NCI-H2171 (cell line): Measurements from ENCODE around the gene SOX18.

ENCODE experiments used
- DNase-seq: peaks from one replicate; lab custom pipeline; 2025; lab: John Stamatoyannopoulos, UW

Gene SOX18

GRCh38 chr20:64068386-64069208, 19.2 kb upstream of the SOX18 start:
- DNase-seq, result no peak

GRCh38 chr20:64067733-64068307, 18.4 kb upstream of the SOX18 start:
- DNase-seq, result no peak

GRCh38 chr20:64067005-64067632, 17.7 kb upstream of the SOX18 start:
- DNase-seq, result no peak

GRCh38 chr20:64065974-64066343, 16.5 kb upstream of the SOX18 start:
- no peak for DNase-seq

GRCh38 chr20:64065062-64065973, 15.9 kb upstream of the SOX18 start:
- no peak for DNase-seq

- no peak for DNase-seq
These were observed 14.8 kb upstream of the SOX18 start for GRCh38 chr20:64064145-64064698.

GRCh38 chr20:64063389-64064144, 14.1 kb upstream of the SOX18 start:
- DNase-seq, result no peak

GRCh38 chr20:64062596-64063388, 13.4 kb upstream of the SOX18 start, which contains the start of gene TCEA2:
Gene TCEA2, plus strand, starts transcription at chr20:64063198. Its CDS starts 115 bp downstream, at chr20:64063313.
- peak; percentile 97 for DNase-seq

GRCh38 chr20:64062276-64062595, 12.8 kb upstream of the SOX18 start:
- DNase-seq, result no peak

GRCh38 chr20:64058536-64058935, 9.1 kb upstream of the SOX18 start:
- no peak for DNase-seq

GRCh38 chr20:64057628-64058498, 8.4 kb upstream of the SOX18 start:
- DNase-seq, result peak; percentile 70

GRCh38 chr20:64056889-64057627, 7.6 kb upstream of the SOX18 start:
- no peak for DNase-seq

- no peak for DNase-seq
These were observed 7.1 kb upstream of the SOX18 start for GRCh38 chr20:64056639-64056888.

GRCh38 chr20:64055893-64056638, 6.6 kb upstream of the SOX18 start:
- peak; percentile 51 for DNase-seq

GRCh38 chr20:64055396-64055892, 6.0 kb upstream of the SOX18 start:
- DNase-seq, result no peak

GRCh38 chr20:64053841-64054661, 4.6 kb upstream of the SOX18 start:
- DNase-seq, result no peak
